Urinary bladder (tissue), 4 donors: Measurements from ENCODE around the gene GNL2. TPM values are rescaled to one million over a fixed set of nuclear protein-coding genes. Genes with fewer than 3 reads are reported as not detected.
"Not testable (repeated sequence)": the region's sequence is repeated elsewhere in the genome, so short reads cannot be mapped to it uniquely, and the experiment has no call there.

Source experiments
- DNase-seq: peaks from one replicate; pipeline ENCODE4 v3.0.0-alpha.2; 2015; ENCODE audit errors: extremely low spot score
- H3K27ac ChIP-seq: one replicate; pipeline ENCODE4 v1.5.1; 2013; ENCODE audit warnings: low read depth, mild to moderate bottlenecking, moderate library complexity
- H3K36me3 ChIP-seq: one replicate; pipeline ENCODE4 v1.6.1; 2013; ENCODE audit warnings: mild to moderate bottlenecking, moderate library complexity; ENCODE audit not compliant: insufficient read depth
- H3K4me1 ChIP-seq: one replicate; pipeline ENCODE4 v1.6.1; 2013; ENCODE audit warnings: mild to moderate bottlenecking, moderate library complexity; ENCODE audit not compliant: insufficient read depth
- H3K4me3 ChIP-seq: one replicate; pipeline ENCODE4 v1.5.1; 2013; ENCODE audit warnings: low read depth, low read length
- WGBS: extraction: QIAGEN DNeasy Blood & Tissue Kit; methylation state at CpG from one replicate; pipeline ENCODE4 v1.1.7; 2013; 5-methylcytosine and 5-hydroxymethylcytosine counted together
- polyA plus RNA-seq: library from polyadenylated mRNA; stranded (reverse); fragments of 200-250 nt; gene quantifications from one replicate; pipeline ENCODE4 v1.2.3, GENCODE V29; 2013
- total RNA-seq: library from RNA; depleted of rRNA; stranded (reverse); fragments of >200 nt; gene quantifications from one replicate; pipeline ENCODE4 v1.2.3, GENCODE V29; 2014
- donor health status: healthy with polysubstance abuse.
- donor health status: healthy.

GNL2 gene
- total and polyA plus RNA-seq, 2 donors, result 27.1 to 68.2 TPM

DNA sequence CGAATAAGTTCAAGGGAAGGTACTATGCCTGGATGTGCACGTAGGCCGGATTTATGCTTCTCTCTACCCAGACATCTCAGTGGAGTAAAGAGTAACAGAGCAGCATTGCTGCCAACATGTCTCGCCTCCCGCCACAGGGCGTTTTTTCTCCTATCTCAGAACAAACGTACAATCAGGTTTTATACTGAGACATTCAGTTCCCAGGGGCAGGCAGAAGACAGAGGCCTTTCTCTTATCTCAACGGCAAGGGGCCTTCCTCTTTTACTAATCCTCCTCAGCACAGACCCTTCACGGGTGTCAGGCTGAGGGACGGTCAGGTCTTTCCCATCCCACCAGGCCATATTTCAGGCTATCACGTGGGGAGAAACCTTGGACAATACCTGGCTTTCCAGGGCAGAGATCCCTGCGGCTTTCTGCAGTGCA, 35.8 kb downstream of the GNL2 start:
- WGBS, result 61% methylated on average over 12 of the region's 12 CpGs
- not testable (repeated sequence) for H3K4me3 ChIP-seq, H3K36me3 ChIP-seq, H3K4me1 ChIP-seq, DNase-seq, H3K27ac ChIP-seq

DNA sequence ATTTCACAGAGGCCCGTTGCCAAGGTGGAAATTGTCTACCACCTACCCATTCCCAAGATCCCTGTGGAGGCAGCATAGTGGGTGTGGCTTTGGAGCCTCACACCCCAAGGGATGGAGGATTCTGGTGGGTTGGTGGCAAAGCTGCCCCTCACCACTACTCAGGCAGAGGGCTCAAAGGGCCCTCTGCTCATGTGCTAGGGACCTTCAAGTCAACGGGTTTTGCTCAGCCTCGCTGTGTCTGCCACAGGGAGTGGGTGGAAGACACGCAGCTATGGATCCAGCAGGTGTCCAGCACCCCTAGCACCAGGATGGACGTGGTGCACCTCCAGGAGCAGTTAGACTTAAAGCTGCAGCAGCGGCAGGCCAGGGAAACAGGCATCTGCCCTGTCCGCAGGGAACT, 36.7 kb downstream of the GNL2 start:
- no peaks in the 10 kb centered on the region for H3K4me1 ChIP-seq
- 93% methylated on average over 7 of the region's 7 CpGs for WGBS
- no peaks in the 10 kb centered on the region for H3K36me3 ChIP-seq
- no peak overlapping the region for H3K4me3 ChIP-seq
- no peak for DNase-seq
- no peak overlapping the region for H3K27ac ChIP-seq

DNA sequence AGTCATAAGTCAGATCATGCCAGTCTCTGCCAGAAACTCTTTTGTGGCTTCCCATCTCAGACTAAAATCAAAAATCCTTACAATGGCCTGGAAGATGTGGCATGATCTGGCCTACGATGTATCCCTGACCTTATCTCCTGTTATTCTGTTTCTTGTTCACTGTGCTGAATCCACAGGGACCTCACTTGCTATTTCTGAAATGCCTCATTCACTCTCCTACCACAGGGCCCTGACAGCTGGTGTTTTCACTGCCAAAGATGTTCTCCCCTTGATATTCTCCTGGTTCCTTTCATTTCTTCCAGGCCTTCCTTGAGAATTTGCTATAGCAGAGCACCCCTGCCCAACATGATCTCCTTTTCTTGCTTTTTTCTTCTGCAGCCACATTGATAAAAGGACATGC, 37.3 kb downstream of the GNL2 start:
- Histone ChIP-seq H3K27ac (no peak overlapping the region), H3K4me1 (no peaks in the 10 kb centered on the region), H3K4me3 (no peak overlapping the region), H3K36me3 (no peaks in the 10 kb centered on the region)
- no peak for DNase-seq
- WGBS, result 84% methylated on average over 1 of the region's 1 CpG

DNA sequence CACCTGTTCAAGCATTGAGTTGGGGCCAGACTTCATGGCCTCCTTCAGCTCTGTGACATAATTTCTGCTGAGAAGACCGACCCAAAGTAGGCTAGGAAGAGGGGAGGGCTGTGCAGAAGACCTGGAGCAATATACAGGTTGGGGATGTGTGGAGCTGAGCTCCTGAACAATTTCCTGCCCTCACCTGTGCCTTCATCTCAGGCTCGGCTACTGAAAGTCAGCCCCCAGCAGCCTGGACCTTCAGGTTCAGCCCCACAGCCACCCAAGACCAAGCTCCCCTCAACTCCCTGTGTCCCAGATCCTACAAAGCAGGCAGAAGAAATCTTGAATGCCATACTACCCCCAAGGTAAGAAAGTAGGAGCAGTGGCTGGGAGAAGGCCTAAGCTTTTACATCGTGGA, 38.3 kb downstream of the GNL2 start:
- Histone ChIP-seq H3K36me3 (no peaks in the 10 kb centered on the region), H3K4me1 (no peaks in the 10 kb centered on the region), H3K4me3 (no peak overlapping the region), H3K27ac (no peak overlapping the region)
- DNase-seq, result no peak
- 80% methylated on average over 3 of the region's 3 CpGs for WGBS

DNA sequence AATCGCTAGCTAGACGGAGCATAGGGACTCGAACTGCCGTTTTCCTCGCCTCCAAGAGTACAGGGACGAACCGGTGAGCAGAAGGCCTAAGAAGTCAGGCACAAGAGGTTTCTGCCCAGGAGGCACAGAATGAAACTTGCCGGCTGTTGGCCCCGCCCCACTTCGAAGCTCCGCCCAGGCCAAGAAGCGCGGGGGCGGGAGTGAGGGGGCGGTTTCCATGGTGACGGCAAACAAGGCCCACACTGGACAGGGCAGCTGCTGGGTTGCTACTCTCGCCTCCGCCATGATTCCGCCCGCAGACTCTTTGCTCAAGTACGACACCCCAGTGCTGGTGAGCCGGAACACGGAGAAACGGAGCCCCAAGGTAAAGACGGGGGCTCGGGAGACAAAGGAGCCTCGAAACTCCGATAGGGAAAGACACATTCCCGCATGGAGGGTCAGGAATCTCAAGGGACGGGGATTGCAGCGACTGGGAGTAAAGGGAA, 39.0 kb downstream of the GNL2 start, which contains the start of gene DNALI1:
Gene DNALI1 (plus strand): TSS at position 229 of the 485 bp plus-strand sequence. CDS start 55 bp downstream, at position 284.
- 7% methylated on average over 31 of the region's 31 CpGs for WGBS
- Histone ChIP-seq H3K27ac (no peak within 1 kb of the TSS), H3K4me1 (no peaks in the 10 kb centered on the region), H3K36me3 (no peaks in the 10 kb centered on the region), H3K4me3 (peak within 1 kb of the TSS; percentile 5)
- DNase-seq, result peak; percentile 77

DNA sequence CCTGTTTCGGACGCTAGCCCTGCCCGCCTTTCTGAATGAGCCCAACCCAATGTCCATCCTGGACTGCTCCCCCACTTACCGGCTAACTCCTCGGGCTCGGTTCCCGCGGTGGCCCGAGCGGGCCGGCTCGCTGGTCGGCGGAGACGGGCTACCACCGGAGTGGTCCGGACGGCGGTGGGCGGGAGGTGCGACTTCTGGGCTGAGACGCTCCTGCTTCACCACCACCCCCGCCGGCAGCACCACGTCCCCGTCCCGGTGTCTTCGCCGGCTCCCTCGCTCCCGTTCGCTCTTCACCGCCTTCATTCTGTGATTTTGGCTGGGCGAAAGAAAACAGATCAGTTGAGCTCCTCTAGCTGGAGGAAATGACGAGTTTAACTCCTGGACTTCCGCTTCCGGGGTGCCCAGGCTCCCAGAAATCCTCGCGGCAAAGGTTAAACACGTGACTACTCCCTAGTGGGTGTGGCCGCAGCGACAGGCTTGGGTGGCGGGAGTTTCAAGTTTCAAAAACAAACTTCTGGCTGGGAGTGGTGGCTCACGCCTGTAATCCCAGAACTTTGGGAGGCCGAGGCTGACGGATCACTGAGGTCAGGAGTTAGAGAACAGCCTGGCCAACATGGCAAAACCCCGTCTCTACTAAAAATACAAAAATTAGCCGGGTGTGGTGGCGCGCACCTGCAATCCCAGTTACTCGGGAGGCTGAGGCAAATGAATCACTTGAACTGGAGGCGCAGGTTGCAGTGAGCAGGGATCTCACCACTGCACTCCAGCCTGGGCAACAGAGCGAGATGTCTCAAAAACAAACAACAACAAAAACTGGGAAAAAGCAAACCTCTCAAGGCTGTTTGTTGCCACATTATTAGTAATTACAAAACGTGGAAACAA, 41.6 kb downstream of the GNL2 start, which contains the start of gene SNIP1:
Gene SNIP1 (minus strand): TSS at position 367 of the 882 bp plus-strand sequence. CDS start 64 bp downstream, at position 303.
- peak; percentile 90 for DNase-seq
- H3K4me1 ChIP-seq, result no peaks in the 10 kb centered on the region
- no peaks in the 10 kb centered on the region for H3K36me3 ChIP-seq
- H3K27ac ChIP-seq, result peak within 1 kb of the TSS; percentile 91
- WGBS, result 13% methylated on average over 54 of the region's 54 CpGs
- peak within 1 kb of the TSS; percentile 91 for H3K4me3 ChIP-seq

DNA sequence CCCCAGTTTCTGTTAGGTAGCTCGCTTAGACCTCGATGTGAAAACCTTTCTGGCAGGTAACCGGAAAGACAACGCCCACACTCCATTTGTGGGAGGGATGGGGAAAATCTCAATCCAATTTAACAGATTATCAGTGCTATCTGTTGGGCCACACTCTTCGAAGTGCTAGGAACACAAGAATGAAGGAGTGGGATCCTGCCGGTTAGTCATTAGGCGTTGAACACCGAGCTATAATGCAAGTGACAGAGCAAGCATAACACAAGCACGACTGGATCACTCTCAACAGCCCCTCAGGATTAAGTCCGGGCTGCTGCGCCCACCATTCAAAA, 42.2 kb downstream of the GNL2 start:
- WGBS, result 4% methylated on average over 11 of the region's 11 CpGs
- no peak for DNase-seq
- no peaks in the 10 kb centered on the region for H3K4me1 ChIP-seq
- no peak overlapping the region for H3K27ac ChIP-seq
- no peaks in the 10 kb centered on the region for H3K36me3 ChIP-seq
- peak overlapping the region; percentile 91 for H3K4me3 ChIP-seq

DNA sequence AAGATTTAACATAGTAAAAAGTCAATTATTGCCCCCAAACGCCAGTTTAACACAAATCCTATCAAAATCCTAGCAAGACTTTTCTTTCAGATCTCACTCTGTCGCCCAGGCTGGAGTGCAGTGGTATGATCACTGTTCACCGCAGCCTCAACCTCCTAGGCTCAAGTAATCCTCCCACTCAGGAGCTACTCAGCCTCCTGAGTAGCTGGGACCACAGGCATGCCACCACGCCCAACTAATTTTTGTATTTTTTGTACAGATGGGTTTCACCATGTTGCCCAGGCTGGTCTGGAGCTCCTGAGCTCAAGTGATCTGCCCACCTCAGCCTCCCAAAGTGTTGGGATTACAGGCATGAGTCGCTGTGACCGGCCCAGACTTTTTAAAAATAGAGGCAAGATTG, 46.4 kb downstream of the GNL2 start:
- no peaks in the 10 kb centered on the region for H3K4me1 ChIP-seq
- DNase-seq, result no peak
- WGBS, result 94% methylated on average over 6 of the region's 6 CpGs
- no peak overlapping the region for H3K4me3 ChIP-seq
- no peak overlapping the region for H3K27ac ChIP-seq
- peaks cover 3% of the 10 kb centered on the region for H3K36me3 ChIP-seq

DNA sequence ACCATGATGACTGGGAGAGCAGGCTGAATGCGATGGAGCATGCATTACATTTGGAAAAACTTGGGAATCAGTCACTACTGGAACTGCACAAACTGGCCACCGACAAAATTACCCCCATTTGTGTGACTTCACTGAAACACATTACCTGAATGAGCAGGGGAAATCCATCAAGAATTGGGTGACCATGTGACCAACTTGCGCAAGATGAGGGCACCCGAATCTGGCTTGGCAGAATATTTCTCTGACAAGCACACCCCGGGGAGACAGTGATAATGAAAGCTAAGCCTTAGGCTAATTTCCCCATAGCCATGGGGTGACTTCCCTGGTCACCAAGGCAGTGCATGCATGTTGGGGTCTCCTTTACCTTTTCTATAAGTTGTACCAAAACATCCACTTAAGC, 50.7 kb downstream of the GNL2 start:
- Histone ChIP-seq H3K36me3 (peaks cover 3% of the 10 kb centered on the region), H3K27ac (no peak overlapping the region), H3K4me3 (no peak overlapping the region), H3K4me1 (no peaks in the 10 kb centered on the region)
- no peak for DNase-seq
- WGBS, result 84% methylated on average over 5 of the region's 5 CpGs

DNA sequence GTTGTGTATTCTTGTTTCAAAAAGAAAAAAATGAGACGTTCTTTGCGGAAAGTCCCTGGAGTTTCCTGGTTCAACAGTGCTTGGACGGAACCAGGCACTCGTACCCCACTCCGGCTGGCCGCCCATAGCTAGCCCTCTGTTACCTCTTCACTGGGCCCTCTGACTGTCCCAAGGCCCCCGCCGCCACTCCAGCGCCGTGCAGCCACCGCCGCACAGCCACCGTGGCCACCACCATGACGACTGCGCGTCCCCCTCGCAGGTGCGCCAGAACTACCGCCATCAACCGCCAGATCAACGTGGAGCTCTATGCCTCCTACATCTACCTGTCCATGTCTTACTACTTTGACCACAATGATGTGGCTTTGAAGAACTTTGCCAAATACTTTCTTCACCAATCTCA, 51.2 kb downstream of the GNL2 start:
- H3K4me3 ChIP-seq, result no peak overlapping the region
- no peaks in the 10 kb centered on the region for H3K4me1 ChIP-seq
- H3K36me3 ChIP-seq, result peaks cover 3% of the 10 kb centered on the region
- WGBS, result 98% methylated on average over 21 of the region's 21 CpGs
- no peak overlapping the region for H3K27ac ChIP-seq
- DNase-seq, result no peak

DNA sequence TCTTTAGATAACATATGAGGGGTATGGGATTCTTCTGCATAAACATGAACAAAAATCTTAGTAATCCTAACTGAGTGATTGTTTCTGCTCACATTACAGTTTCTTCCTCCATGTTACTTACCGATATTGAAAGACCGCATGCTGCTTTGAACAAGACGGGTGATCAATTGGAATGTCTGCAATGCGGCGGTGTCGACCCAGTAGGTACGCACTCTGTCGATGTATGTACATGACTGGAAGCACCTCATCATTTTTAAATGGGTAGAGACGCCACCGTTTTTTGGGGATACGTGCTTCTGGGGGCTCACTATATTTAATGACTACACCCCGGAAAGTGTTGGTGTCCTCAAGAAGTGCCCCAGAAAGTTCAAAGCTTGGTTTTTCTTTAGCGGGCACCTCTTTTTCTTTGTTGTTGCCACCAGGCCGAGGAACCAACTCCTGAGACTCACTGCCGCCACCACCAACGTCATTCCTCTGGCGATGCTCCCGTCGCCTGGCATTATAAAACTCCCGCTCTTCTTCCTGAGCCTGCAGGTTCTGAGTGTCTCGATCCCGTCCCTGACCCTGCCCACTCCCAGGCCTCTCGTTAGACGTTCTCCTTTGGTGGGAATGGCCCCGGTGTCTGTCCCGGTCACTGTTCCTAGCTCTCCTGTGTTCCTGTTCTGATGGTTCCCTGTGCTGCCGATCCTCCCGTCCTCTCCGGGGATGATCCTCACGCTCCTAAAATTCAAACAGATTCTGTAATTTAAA, 55.5 kb downstream of the GNL2 start:
- Histone ChIP-seq H3K4me3 (no peak overlapping the region), H3K36me3 (no peaks in the 10 kb centered on the region), H3K27ac (no peak overlapping the region), H3K4me1 (no peaks in the 10 kb centered on the region)
- 95% methylated on average over 30 of the region's 30 CpGs for WGBS
- DNase-seq, result no peak

DNA sequence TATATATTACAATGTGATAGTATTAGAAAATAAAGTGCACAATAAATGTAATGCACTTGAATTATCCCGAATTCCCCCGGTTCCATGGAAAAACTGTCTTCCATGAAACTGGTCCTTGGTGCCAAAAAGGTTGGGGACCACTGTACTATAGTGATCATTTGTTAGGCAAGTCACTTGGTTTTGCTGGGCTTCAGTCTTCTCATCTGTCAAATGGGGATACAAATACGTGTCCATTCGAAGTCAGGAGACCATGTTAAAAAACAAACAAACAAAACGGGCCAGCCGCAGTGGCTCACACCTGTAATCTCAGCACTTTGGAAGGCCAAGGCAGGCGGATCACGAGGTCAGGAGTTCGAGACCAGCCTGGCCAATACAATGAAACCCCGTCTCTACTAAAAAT, 56.6 kb downstream of the GNL2 start:
- H3K36me3 ChIP-seq, H3K4me1 ChIP-seq, H3K27ac ChIP-seq, DNase-seq, H3K4me3 ChIP-seq: not testable (repeated sequence)
- WGBS, result 92% methylated on average over 10 of the region's 10 CpGs

DNA sequence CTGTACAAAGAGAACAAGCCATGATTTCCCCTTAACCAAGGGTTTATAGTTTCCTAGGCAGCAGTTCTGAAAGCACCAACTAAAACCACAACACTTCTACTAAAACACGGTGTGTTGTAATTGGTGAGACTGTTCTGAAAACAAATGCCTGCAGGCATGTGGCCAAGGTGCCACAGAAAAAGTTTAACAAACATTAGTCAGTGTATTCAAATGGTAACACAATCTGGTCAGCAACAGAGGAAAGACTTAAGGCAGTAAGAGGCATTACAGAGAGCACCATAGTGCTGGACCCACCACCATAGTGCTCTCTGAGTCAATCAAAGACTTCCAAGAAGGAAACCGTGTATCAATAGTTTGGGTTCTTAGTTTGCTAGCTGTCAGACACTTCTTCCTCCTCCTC, 58.4 kb downstream of the GNL2 start:
- Histone ChIP-seq H3K4me1 (no peaks in the 10 kb centered on the region), H3K27ac (no peak overlapping the region), H3K36me3 (no peaks in the 10 kb centered on the region), H3K4me3 (no peak overlapping the region)
- no peak for DNase-seq
- 87% methylated on average over 2 of the region's 2 CpGs for WGBS
